H1 (cell line): ENCODE results near the gene PLEKHA1. TPM values are rescaled to one million over a fixed set of nuclear protein-coding genes. Genes with fewer than 3 reads are reported as not detected.

Source experiments
- CTCF ChIA-PET: fragments of 300-600 bp; sonication (Branson Sonifier 250); formaldehyde crosslinking; loops from one replicate; lab custom pipeline; 2021; ENCODE audit not compliant: partially characterized antibody; lab: Charles Lee
- POLR2A ChIA-PET: fragments of 300-600 bp; sonication (Branson Sonifier 250); formaldehyde crosslinking; loops from one replicate; lab custom pipeline; 2021; ENCODE audit warnings: inconsistent platforms; ENCODE audit not compliant: partially characterized antibody; lab: Charles Lee
- DNase-seq, 2 experiments: peaks; one replicate each; pipeline versions ENCODE4 v3.0.0 to v3.0.0-alpha.2; 2010 to 2022; ENCODE audit warnings: low spot score in 2 of 2, low read depth in 1 of 2, mixed read lengths in 1 of 2
- FAIRE-seq: peaks from 2 replicates; lab custom pipeline; 2011; peaks lifted over from hg19 to GRCh38; lab: Jason Lieb, UNC
- H2AFZ ChIP-seq: 2 replicates; pipeline ENCODE4 v1.8.1; 2012; ENCODE audit warnings: low read length, inconsistent platforms
- H2AK5ac ChIP-seq: 2 replicates; pipeline ENCODE4 v1.6.1; 2013; ENCODE audit warnings: low read depth, low read length
- H2BK120ac ChIP-seq: replicated peaks from 2 replicates; pipeline ENCODE3; 2013; ENCODE audit warnings: low read depth, low read length, inconsistent platforms
- H2BK12ac ChIP-seq: 2 replicates; pipeline ENCODE4 v1.6.1; 2013; ENCODE audit warnings: low read depth, low read length
- H2BK15ac ChIP-seq: 2 replicates; pipeline ENCODE4 v1.6.1; 2013; ENCODE audit warnings: low read length
- H2BK20ac ChIP-seq: 2 replicates; pipeline ENCODE4 v1.6.1; 2013; ENCODE audit warnings: low read length
- H2BK5ac ChIP-seq: 2 replicates; pipeline ENCODE4 v1.6.1; 2013; ENCODE audit warnings: low read depth, low read length
- H3K14ac ChIP-seq: 2 replicates; pipeline ENCODE4 v1.6.1; 2013; ENCODE audit warnings: inconsistent platforms; ENCODE audit not compliant: insufficient read length
- H3K18ac ChIP-seq: 2 replicates; pipeline ENCODE4 v1.6.1; 2013; ENCODE audit warnings: low read length; ENCODE audit errors: extremely low read depth
- H3K23ac ChIP-seq: 2 replicates; pipeline ENCODE4 v1.6.1; 2013; ENCODE audit warnings: inconsistent platforms; ENCODE audit not compliant: insufficient read length
- H3K23me2 ChIP-seq: 2 replicates; pipeline ENCODE4 v1.6.1; 2013; ENCODE audit warnings: low read depth, low read length
- H3K27ac ChIP-seq: 2 replicates; pipeline ENCODE4 v1.6.1; 2011; ENCODE audit warnings: low read depth, low read length, inconsistent platforms
- H3K27me3 ChIP-seq, 4 experiments: replicated peaks in 1 of 4; 1 replicate in 1 of 4; 2 replicates in 3 of 4; pipeline versions ENCODE4 v1.6.1 to v1.8.1; 2011 to 2013; ENCODE audit warnings: low read length in 3 of 4, mild to moderate bottlenecking in 3 of 4, inconsistent platforms in 2 of 4, mixed read lengths in 2 of 4, moderate library complexity in 1 of 4; ENCODE audit not compliant: control insufficient read depth in 3 of 4, insufficient read depth in 3 of 4; ENCODE audit errors: extremely low read depth in 1 of 4
- H3K36me3 ChIP-seq, 4 experiments: 2 replicates each; pipeline versions ENCODE4 v1.6.1 to v1.8.1; 2011 to 2013; ENCODE audit warnings: mild to moderate bottlenecking in 4 of 4, low read length in 3 of 4, moderate library complexity in 2 of 4, control low read depth in 1 of 4, inconsistent platforms in 1 of 4; ENCODE audit not compliant: insufficient read depth in 4 of 4, control insufficient read depth in 2 of 4
- H3K4ac ChIP-seq: replicated peaks from 2 replicates; pipeline ENCODE3; 2013; ENCODE audit warnings: low read length, low read depth, mixed read lengths, inconsistent platforms; ENCODE audit not compliant: insufficient read length
- H3K4me1 ChIP-seq, 4 experiments: replicated peaks in 1 of 4; 1 replicate in 1 of 4; 2 replicates in 3 of 4; pipeline versions ENCODE4 v1.6.1 to v1.8.1; 2011 to 2013; ENCODE audit warnings: low read length in 3 of 4, inconsistent platforms in 2 of 4, mixed read lengths in 1 of 4; ENCODE audit not compliant: insufficient read depth in 4 of 4, control insufficient read depth in 3 of 4
- H3K4me2 ChIP-seq, 2 experiments: 2 replicates each; pipeline versions ENCODE4 v1.6.1 to v1.8.1; 2011 to 2013; ENCODE audit warnings: low read depth in 2 of 2, low read length in 2 of 2, control low read depth in 1 of 2, inconsistent platforms in 1 of 2, mild to moderate bottlenecking in 1 of 2; ENCODE audit not compliant: insufficient read depth in 1 of 2
- H3K4me3 ChIP-seq, 4 experiments: fragments of 200-600, 300-600 bp in 1 of 4; sonication (generic), shearing (Covaris generic), sonication (Bioruptor Twin) in 1 of 4; 2 replicates each; pipeline versions ENCODE4 v1.5.1 to v1.8.1; 2011 to 2016; ENCODE audit warnings: low read length in 4 of 4, low read depth in 3 of 4, control low read depth in 2 of 4, inconsistent platforms in 2 of 4, mild to moderate bottlenecking in 2 of 4, mixed read lengths in 1 of 4, moderate library complexity in 1 of 4; ENCODE audit not compliant: insufficient read depth in 2 of 4; ENCODE audit errors: extremely low read depth in 1 of 4
- H3K56ac ChIP-seq: replicated peaks from 2 replicates; pipeline ENCODE3; 2013; ENCODE audit warnings: low read depth, mild to moderate bottlenecking, mixed read lengths, low read length, inconsistent platforms; ENCODE audit not compliant: insufficient read length
- H3K79me1 ChIP-seq: 2 replicates; pipeline ENCODE4 v1.6.1; 2013; ENCODE audit warnings: low read depth, low read length, control low read depth
- H3K79me2 ChIP-seq, 2 experiments: 2 replicates each; pipeline versions ENCODE4 v1.6.1 to v1.8.1; 2012 to 2013; ENCODE audit warnings: low read length in 2 of 2, mild to moderate bottlenecking in 2 of 2, inconsistent platforms in 1 of 2; ENCODE audit not compliant: insufficient read depth in 2 of 2, control insufficient read depth in 1 of 2
- H3K9ac ChIP-seq, 4 experiments: replicated peaks in 1 of 4; 1 replicate in 1 of 4; 2 replicates in 3 of 4; pipeline versions ENCODE4 v1.6.1 to v1.8.1; 2011 to 2013; ENCODE audit warnings: low read depth in 3 of 4, low read length in 3 of 4, control low read depth in 2 of 4, mild to moderate bottlenecking in 2 of 4, moderate library complexity in 2 of 4, inconsistent platforms in 1 of 4; ENCODE audit errors: extremely low read depth in 1 of 4
- H3K9me3 ChIP-seq, 2 experiments: 2 replicates each; pipeline versions ENCODE4 v1.6.1 to v1.8.1; 2012 to 2013; ENCODE audit warnings: mild to moderate bottlenecking in 2 of 2, moderate library complexity in 2 of 2, control low read depth in 1 of 2, inconsistent platforms in 1 of 2, low read depth in 1 of 2, low read length in 1 of 2, mixed read lengths in 1 of 2; ENCODE audit not compliant: insufficient read depth in 2 of 2
- H4K20me1 ChIP-seq, 2 experiments: replicated peaks in 1 of 2; 2 replicates each; pipeline versions ENCODE3 to v1.8.1; 2011 to 2013; ENCODE audit warnings: inconsistent platforms in 2 of 2, low read length in 2 of 2, mild to moderate bottlenecking in 1 of 2; ENCODE audit not compliant: insufficient read depth in 2 of 2, control insufficient read depth in 1 of 2
- H4K5ac ChIP-seq: 2 replicates; pipeline ENCODE4 v1.6.1; 2013; ENCODE audit warnings: low read length, low read depth, mixed read lengths, inconsistent platforms; ENCODE audit not compliant: insufficient read length
- H4K8ac ChIP-seq: 2 replicates; pipeline ENCODE4 v1.8.0; 2013; ENCODE audit warnings: mild to moderate bottlenecking, moderate library complexity, low read length, inconsistent platforms; ENCODE audit not compliant: insufficient read depth; ENCODE audit errors: extremely low read depth
- H4K91ac ChIP-seq: replicated peaks from 2 replicates; pipeline ENCODE3; 2013; ENCODE audit warnings: low read length, mixed read lengths, inconsistent platforms; ENCODE audit not compliant: insufficient read length
- CBX5 ChIP-seq: fragments of 300-800, 300-1000 bp; sonication (generic); IDR thresholded peaks from 2 replicates; pipeline ENCODE4 v1.7.1; 2016; ENCODE audit warnings: antibody characterized with exemption, low read length, low read depth
- CEBPB ChIP-seq: IDR thresholded peaks from 2 replicates; pipeline ENCODE4 v1.6.1; 2012; ENCODE audit warnings: low read depth, low read length
- CREB1 ChIP-seq: IDR thresholded peaks from 2 replicates; pipeline ENCODE4 v1.6.1; 2012; ENCODE audit warnings: inconsistent platforms
- CTBP2 ChIP-seq: IDR thresholded peaks from 2 replicates; pipeline ENCODE4 v1.7.0; 2011; ENCODE audit warnings: borderline replicate concordance, mild to moderate bottlenecking, moderate library complexity, mixed read lengths, low read length; ENCODE audit not compliant: insufficient read depth, insufficient read length
- EP300 ChIP-seq, 2 experiments: IDR thresholded peaks; 1 replicate in 1 of 2; 2 replicates in 1 of 2; pipeline ENCODE4 v1.6.1; 2011 to 2012; ENCODE audit warnings: low read depth in 2 of 2, low read length in 2 of 2, mild to moderate bottlenecking in 2 of 2, borderline replicate concordance in 1 of 2, inconsistent platforms in 1 of 2, moderate library complexity in 1 of 2
- JUN ChIP-seq: IDR thresholded peaks from 2 replicates; pipeline ENCODE4 v1.6.1; 2011; ENCODE audit warnings: low read depth, mild to moderate bottlenecking, improper control_type of control experiment, low read length
- KDM5A ChIP-seq: fragments of 200-600 bp; IDR thresholded peaks from 2 replicates; pipeline ENCODE4 v1.7.1; 2012; ENCODE audit warnings: mild to moderate bottlenecking, low read length, inconsistent platforms, mixed read lengths
- SP4 ChIP-seq: IDR thresholded peaks from 2 replicates; pipeline ENCODE4 v1.6.1; 2012; ENCODE audit warnings: low read length, inconsistent platforms
- TAF7 ChIP-seq: optimal IDR thresholded peaks from 2 replicates; pipeline ENCODE3; 2011; ENCODE audit warnings: low read depth, mild to moderate bottlenecking, inconsistent platforms, low read length, moderate library complexity, borderline replicate concordance
- ZNF274 ChIP-seq: IDR thresholded peaks from 2 replicates; pipeline ENCODE4 v1.7.0; 2012; ENCODE audit warnings: low read length, borderline replicate concordance; ENCODE audit errors: extremely low read depth
- WGBS, 2 experiments: shearing (Covaris generic) in 1 of 2; methylation state at CpG; one replicate each; pipeline versions ENCODE4 v1.1.6 to v1.1.7; 2013 to 2015; ENCODE audit warnings: low lambda C conversion rate in 2 of 2, mixed read lengths in 2 of 2, inconsistent platforms in 1 of 2, low coverage in 1 of 2, missing lambda C conversion rate in 1 of 2; ENCODE audit not compliant: insufficient replicate concordance in 2 of 2, insufficient coverage in 1 of 2, insufficient read length in 1 of 2; ENCODE audit errors: extremely low coverage in 1 of 2, missing lambda C conversion rate in 1 of 2; 5-methylcytosine and 5-hydroxymethylcytosine counted together
- polyA plus RNA-seq, 7 experiments: library from polyadenylated mRNA; depleted of rRNA in 3 of 7; stranded (reverse) in 5 of 7; unstranded in 2 of 7; fragments of >200 nt in 5 of 7; fragments of 200-250 nt in 2 of 7; gene quantifications; 1 replicate in 5 of 7; 2 replicates in 1 of 7; 4 replicates in 1 of 7; pipeline versions ENCODE4 v1.2.1 to v1.2.3, GENCODE V29; 2011 to 2013; ENCODE audit warnings: missing spikeins in 2 of 7, mixed read lengths in 2 of 7
- total RNA-seq: library from RNA; stranded (reverse); fragmentation: NEBNext Ultra II Directional; extraction: Animal tissue kit (Norgen Biotek cat#: 25700); gene quantifications from 2 replicates; pipeline ENCODE4 v1.2.1, GENCODE V29; 2021
- TF ChIP-seq, protein P1 (sequence below): IDR thresholded peaks from 2 replicates; pipeline ENCODE4 v1.6.1; 2011; ENCODE audit warnings: low read length, improper control_type of control experiment

The PLEKHA1 gene
- total and polyA plus RNA-seq, 2 of the 8 experiments (the other 6 are each of a cell fraction or from before 2014, with no cell fraction given) = 15.6 to 39.7 TPM

DNA sequence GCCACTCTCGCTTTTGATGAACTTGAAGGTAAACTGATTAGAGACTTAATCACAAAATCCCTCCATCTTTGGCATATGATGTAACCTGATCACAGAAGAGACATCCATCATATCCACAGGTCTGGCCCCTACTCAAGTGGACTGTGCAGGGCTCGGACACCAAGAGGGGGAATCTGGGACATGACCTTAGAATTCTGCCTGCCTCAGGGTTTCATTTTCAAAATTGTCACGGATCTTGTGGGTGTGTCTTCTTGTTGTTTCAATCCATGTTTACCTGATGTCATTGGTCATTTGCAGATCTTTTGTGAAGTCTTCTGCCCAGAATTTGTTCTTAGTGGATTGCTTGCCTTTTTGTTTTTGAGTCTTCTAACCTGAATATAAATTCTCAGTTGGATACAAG, 74.1 kb downstream of the PLEKHA1 start:
- Histone ChIP-seq H2BK5ac (no peak overlapping the region), H2BK12ac (no peak overlapping the region), H3K56ac (no peak overlapping the region), H3K9me3 (peaks cover 3 to 10% of the 10 kb centered on the region in 2 experiments; a peak in 3 of 4 replicates), H3K23ac (no peak overlapping the region), H3K4me2 (no peak overlapping the region), H3K18ac (no peak overlapping the region), H2BK15ac (no peak overlapping the region), H3K14ac (no peak overlapping the region), H3K23me2 (no peaks in the 10 kb centered on the region), H4K91ac (no peak overlapping the region), H4K20me1 (no peaks in the 10 kb centered on the region), H4K8ac (no peak overlapping the region), H3K27ac (no peak overlapping the region), H2AK5ac (no peak overlapping the region), H2BK20ac (no peak overlapping the region), H3K4me1 (no peaks in the 10 kb centered on the region), H3K79me1 (no peaks in the 10 kb centered on the region), H3K4ac (no peak overlapping the region), H2BK120ac (no peak overlapping the region), H3K27me3 (no peaks in the 10 kb centered on the region), H3K79me2 (no peaks in the 10 kb centered on the region), H2AFZ (no peak overlapping the region), H4K5ac (no peak overlapping the region), H3K4me3 (no peak overlapping the region), H3K9ac (no peak overlapping the region), H3K36me3 (no peaks in the 10 kb centered on the region)
- FAIRE-seq (no peak), DNase-seq (no peak)
- ChIA-PET CTCF (interaction anchor here (0.6 to 1.2 kb wide), 2 partner anchors 14 to 109 kb away, joined by 3 to 4 read pairs; no protein-coding TSS in a partner anchor), POLR2A (no interaction called here)
- WGBS, 2 experiments = 85% methylated on average over 3 of the region's 3 CpGs; no CpG with 5 or more reads in 1 of the 2 experiments
- TF ChIP-seq KDM5A = no peak
- TF ChIP-seq CEBPB = no peak
- TF ChIP-seq CTBP2 = no peak
- no peak for TF ChIP-seq JUN
- TF ChIP-seq EP300 (IDR thresholded peaks at IDR 0.05; ENCODE audit: borderline replicate concordance in 1 of 2, low read depth in 2 of 2, low read length in 2 of 2) = no peak
- TF ChIP-seq ZNF274 = no peak
- TF ChIP-seq, protein P1, sequence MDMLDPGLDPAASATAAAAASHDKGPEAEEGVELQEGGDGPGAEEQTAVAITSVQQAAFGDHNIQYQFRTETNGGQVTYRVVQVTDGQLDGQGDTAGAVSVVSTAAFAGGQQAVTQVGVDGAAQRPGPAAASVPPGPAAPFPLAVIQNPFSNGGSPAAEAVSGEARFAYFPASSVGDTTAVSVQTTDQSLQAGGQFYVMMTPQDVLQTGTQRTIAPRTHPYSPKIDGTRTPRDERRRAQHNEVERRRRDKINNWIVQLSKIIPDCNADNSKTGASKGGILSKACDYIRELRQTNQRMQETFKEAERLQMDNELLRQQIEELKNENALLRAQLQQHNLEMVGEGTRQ = no peak
- no peak for TF ChIP-seq SP4
- TF ChIP-seq CREB1 = no peak
- TF ChIP-seq TAF7 = no peak
- TF ChIP-seq CBX5 = no peak
